Calu3 (cell line): ENCODE measurements around the gene CACNA1C. TPM values are rescaled to one million over a fixed set of nuclear protein-coding genes. Genes with fewer than 3 reads are reported as not detected.

Source experiments
- BruUV-seq: library from RNA; stranded (reverse); fragments of 400-500 nt; replicated peaks from 2 replicates; lab custom pipeline; 2021; lab: Mats Ljungman, UMichigan
- CTCF ChIA-PET: fragments of 300-600 bp; sonication (Branson Sonifier 250); formaldehyde crosslinking; loops from one replicate; lab custom pipeline; 2022; ENCODE audit warnings: antibody characterized with exemption; lab: Charles Lee
- DNase-seq: peaks from one replicate; pipeline ENCODE4 v3.0.0; 2022
- H3K27ac Mint-ChIP-seq: one replicate; pipeline ENCODE4 v1.8.0; 2022; ENCODE audit warnings: mixed read lengths; ENCODE audit not compliant: unreplicated experiment
- H3K27me3 Mint-ChIP-seq: one replicate; pipeline ENCODE4 v1.8.0; 2022; ENCODE audit warnings: mixed read lengths; ENCODE audit not compliant: unreplicated experiment
- H3K36me3 Mint-ChIP-seq: one replicate; pipeline ENCODE4 v1.8.0; 2022; ENCODE audit warnings: mild to moderate bottlenecking, moderate library complexity, mixed read lengths; ENCODE audit not compliant: insufficient read depth, unreplicated experiment
- H3K4me1 Mint-ChIP-seq: one replicate; pipeline ENCODE4 v1.8.0; 2022; ENCODE audit warnings: mild to moderate bottlenecking, low read depth, mixed read lengths; ENCODE audit not compliant: unreplicated experiment
- H3K4me3 Mint-ChIP-seq: one replicate; pipeline ENCODE4 v1.8.0; 2022; ENCODE audit warnings: mild to moderate bottlenecking, low read depth, moderate library complexity, mixed read lengths; ENCODE audit not compliant: unreplicated experiment
- H3K9me3 Mint-ChIP-seq: one replicate; pipeline ENCODE4 v1.8.0; 2022; ENCODE audit warnings: low read depth, mixed read lengths; ENCODE audit not compliant: unreplicated experiment
- intact Hi-C: fragments of 100-400 bp; cut with micrococcal nuclease; formaldehyde crosslinking; loops from one replicate; pipeline ENCODE4 v1.10.0; 2022; ENCODE audit not compliant: unreplicated experiment
- total RNA-seq: library from RNA; stranded (reverse); gene quantifications from 2 replicates; pipeline ENCODE4 v1.2.3, GENCODE V29; 2022
- TF ChIP-seq, protein P1 (sequence below): fragments of 200-600 bp; IDR thresholded peaks from one replicate; pipeline ENCODE4 v1.8.0; 2022; ENCODE audit warnings: antibody characterized with exemption; ENCODE audit not compliant: unreplicated experiment

The CACNA1C gene
- total RNA-seq, 1 experiment from 2014 or later, result not detected

DNA sequence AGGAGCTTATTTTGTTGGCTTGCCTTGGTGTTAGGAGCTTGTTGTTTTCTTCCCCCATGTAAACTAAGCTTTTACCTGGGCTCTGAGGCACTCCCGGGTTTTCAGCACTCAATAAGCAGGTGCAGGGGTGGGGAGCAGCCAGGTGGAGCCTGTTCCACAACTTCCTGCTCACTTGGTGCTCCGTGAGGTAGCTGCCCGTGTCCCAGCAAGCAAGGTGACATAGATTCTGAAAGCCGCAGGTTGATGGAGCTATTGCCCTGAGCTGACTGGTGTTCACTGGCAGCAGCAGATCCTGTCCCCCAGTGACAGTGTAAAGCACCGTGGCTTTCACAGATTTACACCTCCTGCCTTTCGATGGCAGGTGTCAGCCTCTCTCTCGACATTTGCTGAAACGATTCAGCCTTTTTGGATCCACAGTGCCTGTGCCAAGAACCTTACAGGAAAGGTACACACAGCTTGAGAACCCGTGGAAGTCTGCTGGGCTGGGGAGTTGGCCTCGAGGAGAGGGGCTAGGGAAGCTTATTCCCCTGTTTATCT is 446.2 kb downstream of the CACNA1C start:
- BruUV-seq, result no TSS peak

DNA sequence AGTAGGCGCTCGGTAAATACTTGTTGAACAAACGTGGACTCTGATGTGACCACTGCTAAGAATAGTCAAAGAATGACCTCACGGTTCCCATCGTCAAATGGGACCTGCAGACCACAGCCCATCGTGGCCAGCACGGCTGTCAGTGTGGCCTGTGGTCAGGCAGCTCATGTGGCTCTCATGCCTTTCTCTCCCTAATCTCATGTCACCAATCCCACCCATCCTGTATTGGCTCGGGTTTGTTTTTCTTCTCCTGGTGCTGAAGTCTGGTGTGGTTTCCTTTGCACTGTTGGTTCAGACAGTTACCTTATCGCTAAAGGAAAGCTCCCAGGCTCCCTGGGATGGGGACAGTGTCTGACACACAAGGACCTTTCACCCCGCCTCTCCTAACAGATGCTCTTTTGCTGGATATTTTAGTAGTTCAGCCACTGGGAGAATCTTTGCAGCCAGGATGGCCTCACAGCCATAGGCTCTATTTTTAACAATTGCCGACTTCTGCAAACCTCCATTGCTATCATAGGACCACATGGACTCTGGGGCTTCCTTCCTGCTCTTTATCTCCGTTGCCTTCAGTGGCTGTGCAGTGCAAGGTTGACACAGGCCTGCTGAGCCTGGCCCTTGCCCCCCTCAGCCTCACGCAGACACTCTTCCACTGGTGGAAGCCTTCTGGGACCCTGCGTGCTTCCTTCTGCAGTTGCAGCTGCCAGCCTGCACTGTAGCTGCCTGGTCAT is 448.8 kb downstream of the CACNA1C start:
- Mint-ChIP-seq H3K27ac (no peak overlapping the region), H3K4me1 (no peaks in the 10 kb centered on the region), H3K4me3 (no peak overlapping the region), H3K9me3 (no peaks in the 10 kb centered on the region), H3K27me3 (peaks cover 31% of the 10 kb centered on the region), H3K36me3 (no peaks in the 10 kb centered on the region)
- DNase-seq, result no peak
- BruUV-seq, result no TSS peak
- CTCF ChIA-PET, result no interaction called here
- TF ChIP-seq, protein P1, sequence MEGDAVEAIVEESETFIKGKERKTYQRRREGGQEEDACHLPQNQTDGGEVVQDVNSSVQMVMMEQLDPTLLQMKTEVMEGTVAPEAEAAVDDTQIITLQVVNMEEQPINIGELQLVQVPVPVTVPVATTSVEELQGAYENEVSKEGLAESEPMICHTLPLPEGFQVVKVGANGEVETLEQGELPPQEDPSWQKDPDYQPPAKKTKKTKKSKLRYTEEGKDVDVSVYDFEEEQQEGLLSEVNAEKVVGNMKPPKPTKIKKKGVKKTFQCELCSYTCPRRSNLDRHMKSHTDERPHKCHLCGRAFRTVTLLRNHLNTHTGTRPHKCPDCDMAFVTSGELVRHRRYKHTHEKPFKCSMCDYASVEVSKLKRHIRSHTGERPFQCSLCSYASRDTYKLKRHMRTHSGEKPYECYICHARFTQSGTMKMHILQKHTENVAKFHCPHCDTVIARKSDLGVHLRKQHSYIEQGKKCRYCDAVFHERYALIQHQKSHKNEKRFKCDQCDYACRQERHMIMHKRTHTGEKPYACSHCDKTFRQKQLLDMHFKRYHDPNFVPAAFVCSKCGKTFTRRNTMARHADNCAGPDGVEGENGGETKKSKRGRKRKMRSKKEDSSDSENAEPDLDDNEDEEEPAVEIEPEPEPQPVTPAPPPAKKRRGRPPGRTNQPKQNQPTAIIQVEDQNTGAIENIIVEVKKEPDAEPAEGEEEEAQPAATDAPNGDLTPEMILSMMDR, result no peak
- intact Hi-C loops, result no loop called here

More for the DNA sequence above, 446.2 kb downstream of the CACNA1C start:
- Mint-ChIP-seq H3K9me3 (no peaks in the 10 kb centered on the region), H3K4me1 (no peaks in the 10 kb centered on the region), H3K27me3 (peaks cover 5% of the 10 kb centered on the region), H3K27ac (no peak overlapping the region), H3K36me3 (no peaks in the 10 kb centered on the region), H3K4me3 (no peak overlapping the region)
- TF ChIP-seq, protein P1, result no peak
- DNase-seq, result no peak
- intact Hi-C loops, result no loop called here
- CTCF ChIA-PET, result no interaction called here

DNA sequence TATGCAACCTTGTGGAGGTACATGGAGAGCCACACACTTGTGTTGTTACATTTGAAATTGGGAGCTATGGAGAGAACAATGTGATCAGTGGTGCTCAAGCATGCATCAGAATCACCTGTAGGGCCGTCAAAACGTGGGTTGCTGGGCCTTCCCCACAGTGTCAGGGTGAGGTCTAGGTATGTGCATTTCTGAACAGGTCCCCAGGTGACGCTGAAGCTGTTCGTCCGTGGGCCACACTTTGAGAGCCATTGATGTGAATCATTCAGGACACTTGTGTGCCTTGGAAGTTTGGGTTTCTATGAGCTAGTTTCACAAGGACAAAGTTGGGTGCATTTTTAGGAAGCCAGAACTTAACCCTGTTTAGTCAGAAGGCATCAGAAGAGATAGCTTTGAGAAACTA is 450.2 kb downstream of the CACNA1C start:
- Mint-ChIP-seq H3K27me3 (peaks cover 43% of the 10 kb centered on the region), H3K4me3 (no peak overlapping the region), H3K27ac (no peak overlapping the region), H3K4me1 (no peaks in the 10 kb centered on the region), H3K9me3 (no peaks in the 10 kb centered on the region), H3K36me3 (peaks cover 3% of the 10 kb centered on the region)
- BruUV-seq, result no TSS peak
- TF ChIP-seq, protein P1, result no peak
- intact Hi-C loops, result no loop called here
- CTCF ChIA-PET, result no interaction called here
- DNase-seq, result no peak

DNA sequence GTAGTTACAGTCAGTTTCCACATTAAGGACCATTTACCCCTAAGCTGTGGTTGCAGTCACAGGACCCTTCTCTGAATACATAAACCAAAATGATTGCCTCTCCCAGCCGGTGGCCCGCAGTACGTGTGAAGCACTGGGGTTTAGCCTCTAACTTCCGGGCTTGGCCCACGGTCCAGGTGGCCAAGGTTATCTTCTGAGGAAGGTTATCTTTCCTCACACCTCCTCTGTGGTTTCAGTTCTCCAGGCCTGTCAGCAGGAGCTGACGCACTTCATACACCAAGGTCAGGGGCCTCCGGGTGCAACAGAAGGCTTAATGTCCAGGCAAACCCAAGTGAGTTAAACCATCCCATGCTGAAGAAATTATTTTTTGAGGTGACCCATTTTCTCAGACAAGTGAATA is 451.0 kb downstream of the CACNA1C start:
- intact Hi-C loops, result no loop called here
- Mint-ChIP-seq H3K4me3 (no peak overlapping the region), H3K4me1 (no peaks in the 10 kb centered on the region), H3K9me3 (no peaks in the 10 kb centered on the region), H3K27me3 (peaks cover 48% of the 10 kb centered on the region), H3K36me3 (peaks cover 3% of the 10 kb centered on the region), H3K27ac (no peak overlapping the region)
- TF ChIP-seq, protein P1, result no peak
- DNase-seq, result no peak
- CTCF ChIA-PET, result no interaction called here
- no TSS peak for BruUV-seq
